ENCODE results near the gene SLC39A8.
A peak's percentile ranks its signal among the peaks of the same experiment; 100 is the strongest.

SLC39A8 gene

GRCh38 chr4:102341201-102341600 lies 4.1 kb downstream of the SLC39A8 start:
- no peak for DNase-seq (ENCODE audit: low spot score)

GRCh38 chr4:102339018-102339417 lies 6.3 kb downstream of the SLC39A8 start:
- FAIRE-seq (no peak), DNase-seq (ENCODE audit: low spot score) (no peak)

More at GRCh38 chr4:102341201-102341600, 4.1 kb downstream of the SLC39A8 start:
- FAIRE-seq: no peak

- DNase-seq (ENCODE audit: low spot score): no peak
- FAIRE-seq: no peak
Observed at GRCh38 chr4:102338405-102338804, 6.9 kb downstream of the SLC39A8 start.

- FAIRE-seq: no peak
Observed at GRCh38 chr4:102335616-102336015, 9.7 kb downstream of the SLC39A8 start.

GRCh38 chr4:102334624-102335023 lies 10.7 kb downstream of the SLC39A8 start:
- DNase-seq (ENCODE audit: low spot score) (no peak), FAIRE-seq (no peak)

More at GRCh38 chr4:102335616-102336015, 9.7 kb downstream of the SLC39A8 start:
- no peak for DNase-seq (ENCODE audit: low spot score)

GRCh38 chr4:102333787-102334186 lies 11.5 kb downstream of the SLC39A8 start:
- DNase-seq (ENCODE audit: low spot score): no peak
- FAIRE-seq: no peak

GRCh38 chr4:102328045-102328444 lies 17.2 kb downstream of the SLC39A8 start:
- FAIRE-seq: no peak
- DNase-seq (ENCODE audit: low spot score): no peak

GRCh38 chr4:102326951-102327350 lies 18.3 kb downstream of the SLC39A8 start:
- no peak for DNase-seq (ENCODE audit: low spot score)
- FAIRE-seq: no peak

GRCh38 chr4:102324730-102325129 lies 20.6 kb downstream of the SLC39A8 start:
- no peak for FAIRE-seq
- no peak for DNase-seq (ENCODE audit: low spot score)

GRCh38 chr4:102322736-102323135 lies 22.5 kb downstream of the SLC39A8 start:
- no peak for FAIRE-seq

GRCh38 chr4:102321260-102321995 lies 23.9 kb downstream of the SLC39A8 start:
- no peak for DNase-seq (ENCODE audit: low spot score)
- no peak for FAIRE-seq

More at GRCh38 chr4:102322736-102323135, 22.5 kb downstream of the SLC39A8 start:
- DNase-seq (ENCODE audit: low spot score): no peak

- DNase-seq (ENCODE audit: low spot score) (no peak), FAIRE-seq (no peak)
Observed at GRCh38 chr4:102319594-102319993, 25.7 kb downstream of the SLC39A8 start.

- no peak for FAIRE-seq
- no peak for DNase-seq (ENCODE audit: low spot score)
Observed at GRCh38 chr4:102318526-102318925, 26.8 kb downstream of the SLC39A8 start.

GRCh38 chr4:102318105-102318504 lies 27.2 kb downstream of the SLC39A8 start:
- DNase-seq (ENCODE audit: low spot score): no peak
- no peak for FAIRE-seq

GRCh38 chr4:102317459-102317858 lies 27.8 kb downstream of the SLC39A8 start:
- DNase-seq (ENCODE audit: low spot score) (no peak), FAIRE-seq (no peak)

GRCh38 chr4:102316585-102316984 lies 28.7 kb downstream of the SLC39A8 start:
- DNase-seq (ENCODE audit: low spot score) (no peak), FAIRE-seq (no peak)

- no peak for FAIRE-seq
- no peak for DNase-seq (ENCODE audit: low spot score)
Observed at GRCh38 chr4:102315532-102315931, 29.8 kb downstream of the SLC39A8 start.

- DNase-seq (ENCODE audit: low spot score): no peak
- no peak for FAIRE-seq
Observed at GRCh38 chr4:102312417-102312816, 32.9 kb downstream of the SLC39A8 start.

- FAIRE-seq (no peak), DNase-seq (ENCODE audit: low spot score) (no peak)
Observed at GRCh38 chr4:102311912-102312311, 33.4 kb downstream of the SLC39A8 start.

- DNase-seq (ENCODE audit: low spot score) (no peak), FAIRE-seq (no peak)
Observed at GRCh38 chr4:102311407-102311806, 33.9 kb downstream of the SLC39A8 start.

GRCh38 chr4:102308032-102308799 lies 37.1 kb downstream of the SLC39A8 start:
- no peak for DNase-seq (ENCODE audit: low spot score)
- peak; percentile 17 for FAIRE-seq

- DNase-seq (ENCODE audit: low spot score): no peak
- FAIRE-seq: no peak
Observed at GRCh38 chr4:102305666-102306065, 39.6 kb downstream of the SLC39A8 start.

- FAIRE-seq (no peak), DNase-seq (ENCODE audit: low spot score) (no peak)
Observed at GRCh38 chr4:102302762-102303161, 42.5 kb downstream of the SLC39A8 start.
